Inflammatory macrophage treated with lipopolysaccharide for 4 hours (primary cell): ENCODE results near the gene ATP2B2.

Experiments used
- DNase-seq: peaks from one replicate; pipeline ENCODE4 v3.0.0-alpha.2; 2020

ATP2B2 gene

DNA sequence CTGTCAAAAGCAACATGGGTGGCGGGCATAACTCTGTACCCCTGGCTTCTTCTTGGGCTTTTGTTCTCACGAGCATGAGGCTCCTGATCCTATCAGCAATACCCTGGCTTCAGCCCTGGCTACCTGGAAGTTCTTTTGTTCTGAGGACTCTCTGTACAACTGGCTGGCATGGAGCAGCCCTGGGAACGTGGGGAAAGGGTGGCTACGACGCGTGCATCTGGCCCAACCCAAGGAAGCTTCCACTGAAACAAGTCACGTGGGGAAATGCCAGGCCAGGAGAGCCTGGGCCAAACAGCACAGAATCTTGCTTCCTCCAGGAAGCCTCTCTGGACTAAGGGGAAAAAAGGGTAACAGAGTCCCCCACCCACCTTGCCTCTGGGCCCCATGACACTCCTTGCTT is 22.7 kb upstream of the ATP2B2 start:
- no peak for DNase-seq

GRCh38 chr3:10527295-10528001 is 22.1 kb upstream of the ATP2B2 start:
- DNase-seq = no peak

- DNase-seq = no peak
Observed at GRCh38 chr3:10526366-10526765, 21.0 kb upstream of the ATP2B2 start.

GRCh38 chr3:10524799-10525301 is 19.5 kb upstream of the ATP2B2 start:
- no peak for DNase-seq

DNA sequence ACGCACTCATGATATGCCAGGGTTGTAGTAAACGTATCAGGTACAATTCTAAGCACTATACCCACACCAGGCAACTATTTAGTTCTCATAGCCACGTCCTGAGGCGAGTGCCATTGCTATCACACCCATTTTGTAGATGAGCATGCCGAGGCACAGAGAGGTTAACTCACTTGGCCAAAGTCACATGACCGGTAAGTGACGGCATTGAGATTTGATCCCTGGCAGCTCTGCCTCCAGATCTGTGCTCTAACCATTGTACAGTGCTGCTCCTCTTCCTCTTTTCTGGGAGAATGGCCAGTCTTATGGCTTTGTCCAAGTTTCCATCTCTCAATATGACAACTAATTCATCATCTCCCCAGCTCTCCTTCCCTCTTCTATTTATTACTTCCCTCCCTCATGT is 18.9 kb upstream of the ATP2B2 start:
- DNase-seq = no peak

DNA sequence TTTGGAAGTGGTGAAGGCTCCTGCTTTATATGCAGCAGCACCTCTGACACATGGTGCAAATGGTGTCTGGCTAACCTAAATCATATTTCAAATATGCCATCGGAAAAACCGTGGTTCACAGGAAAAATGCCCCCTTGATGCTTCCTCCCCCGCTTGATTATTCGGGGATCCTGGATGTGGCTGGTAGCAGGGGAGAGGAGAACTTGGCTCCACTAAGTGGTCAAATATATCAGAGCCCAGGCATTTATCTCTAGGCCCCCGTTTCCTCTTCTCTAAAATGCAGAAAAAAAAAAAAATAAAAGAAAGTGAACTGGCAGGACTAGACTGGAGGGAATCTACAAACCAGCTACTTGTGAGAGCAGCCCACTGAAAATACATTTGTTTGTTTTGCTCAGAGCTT is 18.2 kb upstream of the ATP2B2 start:
- no peak for DNase-seq

GRCh38 chr3:10522646-10523303 is 17.4 kb upstream of the ATP2B2 start:
- DNase-seq = no peak

DNA sequence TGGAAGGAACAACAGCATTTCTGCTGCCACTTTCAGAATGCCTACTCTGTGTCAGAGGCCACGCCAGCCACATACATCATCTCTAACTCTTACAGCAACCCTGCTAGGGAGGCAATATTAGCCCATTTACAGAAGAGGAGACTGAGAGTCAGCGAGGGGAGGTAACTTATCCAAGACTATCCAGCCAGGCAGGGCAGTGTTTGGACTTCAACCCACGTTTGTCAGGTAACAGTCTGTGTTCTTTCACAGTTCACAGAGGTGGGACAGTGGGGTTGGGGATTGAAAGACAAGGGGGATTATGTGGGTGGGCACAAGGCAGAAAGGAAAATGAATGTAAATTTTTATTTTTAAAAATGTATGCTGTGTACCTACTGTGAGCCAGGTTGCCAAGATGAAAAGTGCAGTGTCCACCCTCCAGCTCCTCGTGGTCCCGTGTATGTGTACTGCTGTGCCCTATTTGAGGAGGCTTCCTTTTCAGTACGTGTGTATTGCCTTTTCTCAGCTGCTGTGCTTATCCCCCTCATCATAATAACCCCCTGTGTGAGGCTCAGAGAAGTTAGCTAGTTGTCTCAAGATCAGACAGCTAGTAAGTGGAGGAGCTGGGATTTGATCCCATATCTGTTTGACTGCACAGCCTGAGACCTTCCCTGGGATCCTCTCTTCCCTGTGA is 16.5 kb upstream of the ATP2B2 start:
- no peak for DNase-seq

GRCh38 chr3:10520072-10520471 is 14.7 kb upstream of the ATP2B2 start:
- no peak for DNase-seq

- DNase-seq = no peak
Observed at GRCh38 chr3:10519236-10519635, 13.8 kb upstream of the ATP2B2 start.

- no peak for DNase-seq
Observed at GRCh38 chr3:10518506-10519150, 13.2 kb upstream of the ATP2B2 start.

DNA sequence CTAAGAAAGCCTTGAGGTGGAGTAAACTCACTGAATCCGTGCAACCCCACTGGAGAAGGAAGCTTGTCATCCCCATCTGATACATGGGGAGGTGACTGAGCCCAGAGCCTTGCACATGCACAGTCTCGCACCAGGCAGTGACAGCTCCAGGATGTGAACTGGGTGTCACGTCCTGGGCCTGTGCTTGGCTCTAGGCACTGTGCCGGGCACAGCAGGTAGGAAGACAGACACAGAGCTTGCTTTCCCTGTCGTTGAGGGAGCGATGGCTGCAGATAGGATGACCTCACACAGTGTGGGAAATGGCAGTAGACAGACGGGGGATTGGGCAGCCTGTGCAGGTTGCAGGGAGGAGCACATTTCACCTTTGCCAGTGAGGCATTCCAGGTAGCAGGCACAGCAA is 12.2 kb upstream of the ATP2B2 start:
- no peak for DNase-seq

DNA sequence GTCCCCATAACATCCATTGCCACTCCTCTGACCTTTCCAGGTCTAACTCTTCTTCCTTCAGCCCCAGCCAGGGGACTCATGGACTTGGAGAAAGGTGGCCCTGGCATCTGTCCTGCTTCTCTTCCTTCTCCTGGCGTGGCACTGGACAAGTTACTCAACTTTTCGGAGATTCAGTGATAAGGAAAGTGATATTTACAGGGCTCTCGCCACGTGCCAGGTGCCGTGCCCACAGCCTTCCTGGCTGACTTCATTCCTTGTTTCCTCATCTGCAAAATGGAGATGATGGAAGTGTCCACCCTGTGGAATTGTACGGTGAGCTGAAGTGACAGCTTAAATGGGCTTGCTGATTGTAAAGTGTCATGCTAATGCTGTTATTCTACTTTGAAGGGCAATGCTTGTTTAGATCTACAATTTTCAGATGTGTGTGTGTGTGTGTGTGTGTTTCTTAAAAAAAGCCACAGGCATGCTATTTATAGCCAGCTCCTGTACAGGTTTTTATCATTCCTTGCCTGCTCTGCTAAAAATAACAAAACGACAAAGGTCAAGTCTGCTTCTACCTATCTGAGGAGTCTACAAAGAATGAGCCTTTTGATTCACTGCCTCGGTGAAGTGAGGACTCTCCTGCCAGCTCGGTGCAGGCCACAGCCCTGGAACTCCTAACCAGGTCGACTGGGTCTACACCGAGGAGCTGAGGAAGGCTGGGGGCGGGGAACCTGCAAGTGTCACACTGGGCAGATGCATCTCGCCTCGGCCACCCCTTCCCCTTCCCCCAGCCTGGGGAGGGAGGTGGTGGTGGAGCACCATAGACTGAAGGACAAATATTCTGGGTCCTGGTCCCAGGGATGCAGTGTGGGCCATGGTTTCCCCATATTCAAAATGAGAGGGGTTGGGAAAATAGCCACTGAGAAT is 11.4 kb upstream of the ATP2B2 start:
- no peak for DNase-seq

- DNase-seq = no peak
Observed at GRCh38 chr3:10515884-10516495, 10.6 kb upstream of the ATP2B2 start.

GRCh38 chr3:10515396-10515795 is 10.0 kb upstream of the ATP2B2 start:
- DNase-seq = no peak

- no peak for DNase-seq
Observed at GRCh38 chr3:10514407-10515069, 9.2 kb upstream of the ATP2B2 start.

DNA sequence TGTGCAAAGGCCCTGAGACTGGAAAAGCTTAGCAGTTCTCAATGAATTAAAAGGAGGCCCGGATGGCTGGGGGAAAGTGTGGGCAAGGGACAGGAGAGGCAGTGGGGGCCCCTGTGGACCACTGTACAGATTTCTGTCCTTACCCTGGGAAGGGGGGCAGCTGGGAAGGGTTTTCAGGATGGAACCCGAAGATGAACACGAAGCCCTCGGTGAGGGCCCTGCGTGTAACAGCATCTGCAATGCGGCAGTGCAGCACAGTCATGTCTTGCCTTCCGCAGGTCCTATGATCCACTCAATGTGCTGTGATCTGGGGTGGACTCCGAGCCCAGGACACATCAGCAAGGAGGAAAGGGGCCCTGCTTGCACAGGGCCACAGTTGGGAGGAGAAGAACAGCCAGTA is 7.9 kb upstream of the ATP2B2 start:
- DNase-seq = no peak

DNA sequence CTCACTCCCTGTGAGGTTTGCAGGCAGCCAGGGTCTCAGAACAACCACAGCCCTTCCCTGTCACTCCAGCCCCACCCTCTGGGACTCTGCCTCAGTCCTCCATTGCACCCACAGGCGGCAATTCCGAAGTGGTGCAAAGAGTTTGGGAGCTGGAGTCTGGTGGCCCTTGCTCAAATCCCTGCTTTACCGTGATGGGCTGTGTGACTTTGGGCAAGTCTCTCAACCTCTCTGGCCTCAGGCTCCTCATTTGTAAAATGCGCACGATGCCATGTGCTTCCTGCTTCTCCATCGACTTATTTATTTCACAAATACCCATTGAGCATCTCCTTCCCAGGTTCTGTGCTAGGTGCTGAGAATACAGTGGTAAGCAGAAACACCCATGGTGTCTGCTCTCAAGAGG is 7.3 kb upstream of the ATP2B2 start:
- no peak for DNase-seq

DNA sequence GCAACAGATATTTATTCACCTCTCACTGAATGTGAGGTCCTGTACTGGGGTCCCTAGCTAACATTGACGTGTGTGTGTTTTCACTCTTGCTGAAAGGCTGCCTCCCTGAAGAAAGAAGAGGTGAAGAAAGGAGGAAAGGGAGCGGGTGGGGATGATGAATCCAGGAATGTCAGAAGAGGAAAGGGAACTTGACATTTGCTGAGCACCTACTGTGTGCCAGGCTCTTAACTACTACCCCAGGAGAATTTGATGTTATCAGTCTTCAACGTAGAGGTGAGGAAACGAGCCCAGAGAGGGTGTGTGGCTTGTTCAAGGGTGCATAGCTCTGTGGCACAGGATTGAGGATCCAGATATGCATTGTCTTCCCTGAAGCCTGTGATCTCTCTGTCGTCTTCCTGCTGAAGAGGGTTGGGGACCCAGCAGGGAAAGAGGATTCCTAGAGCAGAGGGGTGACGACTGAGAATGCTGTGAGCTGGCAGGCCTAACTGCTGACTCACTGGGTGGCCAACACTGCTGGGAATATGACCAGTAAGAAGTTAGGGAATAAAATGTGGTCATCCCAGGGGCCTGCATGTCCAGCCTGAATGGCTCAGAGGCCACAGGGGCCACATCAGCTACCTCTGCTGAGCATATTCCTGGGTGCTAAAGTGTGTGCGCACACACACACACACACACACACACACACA is 6.6 kb upstream of the ATP2B2 start:
- no peak for DNase-seq

DNA sequence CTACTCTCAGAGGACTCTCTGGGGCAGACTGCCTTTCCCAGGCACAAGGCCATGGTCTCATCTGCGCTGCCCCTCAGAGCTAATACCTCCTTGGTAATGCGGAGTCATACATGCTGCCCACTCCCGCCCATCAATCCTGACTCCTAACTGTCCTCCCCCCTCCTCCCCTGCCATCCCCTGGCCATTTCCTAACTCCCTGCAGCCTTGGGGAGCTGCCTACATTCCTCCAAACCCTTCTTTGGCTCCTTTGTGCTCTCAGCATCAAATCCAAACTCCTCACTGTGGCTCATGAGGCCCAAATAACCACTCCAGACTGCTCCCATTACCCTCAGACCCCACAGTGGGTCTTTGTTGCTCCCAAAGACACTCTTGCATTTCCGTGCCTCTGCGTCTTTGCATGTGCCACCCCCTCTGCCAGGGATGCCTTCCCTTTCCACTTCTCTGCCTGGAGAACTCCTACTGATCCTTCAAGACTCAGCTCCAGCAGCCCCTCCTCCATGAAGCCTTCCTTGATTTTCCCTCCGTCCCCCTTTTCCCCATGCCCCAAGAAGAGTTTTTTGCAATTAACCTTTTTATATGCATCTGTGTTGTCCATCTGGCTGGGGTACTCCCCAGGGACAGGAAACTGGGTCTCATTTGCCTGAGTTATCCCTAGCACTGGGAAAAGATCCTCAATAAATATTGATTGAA is 5.5 kb upstream of the ATP2B2 start:
- DNase-seq = no peak
